ENCODE results near the gene UPK3A. TPM values are rescaled to one million over a fixed set of nuclear protein-coding genes. Genes with fewer than 3 reads are reported as not detected.
"Not testable (repeated sequence)": the region's sequence is repeated elsewhere in the genome, so short reads cannot be mapped to it uniquely, and the experiment has no call there.

UPK3A gene
- total and polyA plus RNA-seq, 2 of the 8 experiments (the other 6 are each of a cell fraction or from before 2014, with no cell fraction given), result 0.35 to 1.7 TPM

DNA sequence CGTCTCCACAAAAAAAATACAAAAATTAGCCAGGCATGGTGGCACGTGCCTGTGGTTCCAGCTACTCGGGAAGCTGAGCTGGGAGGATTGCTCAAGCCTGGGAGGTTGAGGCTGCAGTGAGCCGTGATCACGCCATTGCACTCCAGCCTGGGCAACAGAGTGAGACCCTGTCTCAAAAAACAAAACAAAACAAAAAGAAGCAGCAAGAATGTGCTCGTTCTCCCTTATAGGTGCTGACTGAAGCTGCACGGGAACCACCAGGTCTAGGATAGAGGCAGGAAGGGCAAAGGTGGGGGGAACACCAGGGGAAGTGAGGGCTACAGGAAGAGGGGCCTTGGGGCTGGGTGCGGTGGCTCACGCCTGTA is 24.4 kb upstream of the UPK3A start:
- H4K5ac ChIP-seq (ENCODE audit: insufficient read length, low read depth, low read length); H3K27ac ChIP-seq (ENCODE audit: low read depth, low read length); H2BK20ac ChIP-seq (ENCODE audit: low read length); H2BK15ac ChIP-seq (ENCODE audit: low read length); H3K4me1 ChIP-seq (replicated peaks in 1 of 4; ENCODE audit: control insufficient read depth in 3 of 4, insufficient read depth in 4 of 4, low read length in 3 of 4); DNase-seq (ENCODE audit: low read depth in 1 of 2, low spot score in 2 of 2); POLR2A ChIA-PET (ENCODE audit: partially characterized antibody); H2BK120ac ChIP-seq (replicated peaks; ENCODE audit: low read depth, low read length); H4K20me1 ChIP-seq (replicated peaks in 1 of 2; ENCODE audit: control insufficient read depth in 1 of 2, insufficient read depth in 2 of 2, low read length in 2 of 2); H3K14ac ChIP-seq (ENCODE audit: insufficient read length); H3K23me2 ChIP-seq (ENCODE audit: low read depth, low read length); H3K9ac ChIP-seq (replicated peaks in 1 of 4; ENCODE audit: extremely low read depth in 1 of 4, low read depth in 3 of 4, low read length in 3 of 4); H3K18ac ChIP-seq (ENCODE audit: extremely low read depth, low read length); H3K4ac ChIP-seq (replicated peaks; ENCODE audit: insufficient read length, low read depth, low read length); H4K8ac ChIP-seq (ENCODE audit: extremely low read depth, insufficient read depth, low read length); H4K91ac ChIP-seq (replicated peaks; ENCODE audit: insufficient read length, low read length); H2AFZ ChIP-seq (ENCODE audit: low read length); H3K23ac ChIP-seq (ENCODE audit: insufficient read length); FAIRE-seq; H3K4me3 ChIP-seq (ENCODE audit: extremely low read depth in 1 of 4, insufficient read depth in 2 of 4, low read depth in 3 of 4, low read length in 4 of 4); H3K4me2 ChIP-seq (ENCODE audit: insufficient read depth in 1 of 2, low read depth in 2 of 2, low read length in 2 of 2); H3K9me3 ChIP-seq (ENCODE audit: insufficient read depth in 2 of 2, low read depth in 1 of 2, low read length in 1 of 2); H2AK5ac ChIP-seq (ENCODE audit: low read depth, low read length); H2BK5ac ChIP-seq (ENCODE audit: low read depth, low read length); H3K36me3 ChIP-seq (ENCODE audit: control insufficient read depth in 2 of 4, insufficient read depth in 4 of 4, low read length in 3 of 4); H3K79me2 ChIP-seq (ENCODE audit: control insufficient read depth in 1 of 2, insufficient read depth in 2 of 2, low read length in 2 of 2); H3K56ac ChIP-seq (replicated peaks; ENCODE audit: insufficient read length, low read depth, low read length); H2BK12ac ChIP-seq (ENCODE audit: low read depth, low read length); H3K79me1 ChIP-seq (ENCODE audit: low read depth, low read length): not testable (repeated sequence)
- peaks cover 0 to 12% (median 7%) of the 10 kb centered on the region in 4 experiments; a peak in 4 of 7 replicates for H3K27me3 ChIP-seq (replicated peaks in 1 of 4; ENCODE audit: control insufficient read depth in 3 of 4, extremely low read depth in 1 of 4, insufficient read depth in 3 of 4, low read length in 3 of 4)
- CTCF ChIA-PET (ENCODE audit: partially characterized antibody), result interaction anchor here (0.6 to 1.0 kb wide), 3 partner anchors 12 to 257 kb away, joined by 3 read pairs; no protein-coding TSS in a partner anchor
- WGBS, 2 experiments (ENCODE audit: extremely low coverage in 1 of 2, insufficient coverage in 1 of 2, insufficient read length in 1 of 2, insufficient replicate concordance in 2 of 2, low coverage in 1 of 2, low lambda C conversion rate in 2 of 2, missing lambda C conversion rate in 1 of 2), result 80% methylated on average over 9 of the region's 9 CpGs; no CpG with 5 or more reads in 1 of the 2 experiments
